Karpas-422 (cell line): ENCODE results near the gene CPN2. TPM values are rescaled to one million over a fixed set of nuclear protein-coding genes. Genes with fewer than 3 reads are reported as not detected.

Source experiments
- DNase-seq: peaks from one replicate; pipeline ENCODE4 v3.0.0-alpha.2; 2015
- H2AFZ ChIP-seq: fragments of 200-600 bp; sonication (generic); 2 replicates; pipeline ENCODE4 v1.6.1; 2014; ENCODE audit warnings: antibody characterized with exemption, low read length, mixed read lengths
- H3K27ac ChIP-seq: fragments of 200-600 bp; sonication (generic); 2 replicates; pipeline ENCODE4 v1.5.1; 2014; ENCODE audit warnings: mild to moderate bottlenecking, low read length, moderate library complexity
- H3K27me3 ChIP-seq: fragments of 200-600 bp; sonication (generic); 2 replicates; pipeline ENCODE4 v1.6.1; 2014; ENCODE audit warnings: low read length, mixed read lengths
- H3K36me3 ChIP-seq: fragments of 200-600 bp; sonication (generic); 2 replicates; pipeline ENCODE4 v1.6.1; 2014; ENCODE audit warnings: low read length, mixed read lengths; ENCODE audit not compliant: insufficient read depth
- H3K4me1 ChIP-seq: fragments of 200-600 bp; sonication (generic); 2 replicates; pipeline ENCODE4 v1.6.1; 2014; ENCODE audit warnings: mild to moderate bottlenecking, low read length, mixed read lengths
- H3K4me2 ChIP-seq: fragments of 200-600 bp; sonication (generic); 2 replicates; pipeline ENCODE4 v1.6.1; 2014; ENCODE audit warnings: low read length, low read depth, mild to moderate bottlenecking; ENCODE audit not compliant: poor library complexity, severe bottlenecking
- H3K4me3 ChIP-seq: fragments of 200-600 bp; sonication (generic); 2 replicates; pipeline ENCODE4 v1.5.1; 2014; ENCODE audit warnings: mild to moderate bottlenecking, antibody characterized with exemption, low read length, mixed read lengths
- H3K79me2 ChIP-seq: fragments of 200-600 bp; sonication (generic); 2 replicates; pipeline ENCODE4 v1.6.1; 2014; ENCODE audit warnings: mild to moderate bottlenecking, low read length, mixed read lengths
- H3K9ac ChIP-seq: fragments of 200-600 bp; sonication (generic); 2 replicates; pipeline ENCODE4 v1.6.0; 2014; ENCODE audit warnings: low read length
- H3K9me2 ChIP-seq: fragments of 200-600 bp; sonication (generic), shearing (Covaris generic); replicated peaks from 2 replicates; pipeline ENCODE4 v1.6.0; 2014; ENCODE audit warnings: mild to moderate bottlenecking, low read length, moderate library complexity; ENCODE audit not compliant: insufficient read depth
- H3K9me3 ChIP-seq: fragments of 300-700, 200-600 bp; sonication (generic); 2 replicates; pipeline ENCODE4 v1.6.1; 2014; ENCODE audit warnings: low read length, mixed read lengths
- H4K20me1 ChIP-seq: fragments of 200-600 bp; sonication (generic); 2 replicates; pipeline ENCODE4 v1.6.1; 2014; ENCODE audit warnings: mild to moderate bottlenecking, antibody characterized with exemption, low read length, low read depth; ENCODE audit not compliant: insufficient read depth
- total RNA-seq: library from RNA; depleted of rRNA; stranded (reverse); fragments of >200 nt; shearing (Covaris generic); gene quantifications from 2 replicates; pipeline ENCODE4 v1.2.3, GENCODE V29; 2014; ENCODE audit warnings: low replicate concordance

The CPN2 gene
- total RNA-seq, 1 experiment from 2014 or later = not detected

DNA sequence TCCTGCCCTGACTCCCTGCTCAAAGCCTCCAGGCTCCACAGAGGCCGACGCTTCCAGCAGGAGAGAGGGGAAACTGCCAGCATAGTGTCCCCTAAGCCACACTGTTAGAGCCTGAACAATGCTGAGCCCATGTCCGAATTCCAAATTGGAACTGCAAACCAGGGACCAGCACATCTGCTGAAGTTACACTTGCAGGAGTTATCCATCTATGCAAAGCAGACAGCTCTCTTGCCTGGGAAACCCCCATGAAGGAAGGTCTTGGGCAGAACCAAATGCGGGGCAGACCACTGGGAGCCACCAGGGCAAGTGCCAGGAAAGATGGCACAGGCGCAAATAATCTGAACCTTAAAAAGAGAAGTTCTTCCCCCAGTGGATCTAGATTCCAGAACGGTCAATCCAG lies 17.8 kb upstream of the CPN2 start:
- H3K9ac ChIP-seq = no peak overlapping the region
- no peak overlapping the region for H3K4me2 ChIP-seq
- H3K9me3 ChIP-seq = no peaks in the 10 kb centered on the region
- H3K4me3 ChIP-seq = no peak overlapping the region
- H3K4me1 ChIP-seq = peaks cover 9% of the 10 kb centered on the region
- H3K79me2 ChIP-seq = no peaks in the 10 kb centered on the region
- H3K27me3 ChIP-seq = no peaks in the 10 kb centered on the region
- H3K9me2 ChIP-seq = no peaks in the 10 kb centered on the region
- DNase-seq = no peak
- H3K27ac ChIP-seq = no peak overlapping the region
- no peaks in the 10 kb centered on the region for H4K20me1 ChIP-seq
- H3K36me3 ChIP-seq = no peaks in the 10 kb centered on the region
- no peak overlapping the region for H2AFZ ChIP-seq

DNA sequence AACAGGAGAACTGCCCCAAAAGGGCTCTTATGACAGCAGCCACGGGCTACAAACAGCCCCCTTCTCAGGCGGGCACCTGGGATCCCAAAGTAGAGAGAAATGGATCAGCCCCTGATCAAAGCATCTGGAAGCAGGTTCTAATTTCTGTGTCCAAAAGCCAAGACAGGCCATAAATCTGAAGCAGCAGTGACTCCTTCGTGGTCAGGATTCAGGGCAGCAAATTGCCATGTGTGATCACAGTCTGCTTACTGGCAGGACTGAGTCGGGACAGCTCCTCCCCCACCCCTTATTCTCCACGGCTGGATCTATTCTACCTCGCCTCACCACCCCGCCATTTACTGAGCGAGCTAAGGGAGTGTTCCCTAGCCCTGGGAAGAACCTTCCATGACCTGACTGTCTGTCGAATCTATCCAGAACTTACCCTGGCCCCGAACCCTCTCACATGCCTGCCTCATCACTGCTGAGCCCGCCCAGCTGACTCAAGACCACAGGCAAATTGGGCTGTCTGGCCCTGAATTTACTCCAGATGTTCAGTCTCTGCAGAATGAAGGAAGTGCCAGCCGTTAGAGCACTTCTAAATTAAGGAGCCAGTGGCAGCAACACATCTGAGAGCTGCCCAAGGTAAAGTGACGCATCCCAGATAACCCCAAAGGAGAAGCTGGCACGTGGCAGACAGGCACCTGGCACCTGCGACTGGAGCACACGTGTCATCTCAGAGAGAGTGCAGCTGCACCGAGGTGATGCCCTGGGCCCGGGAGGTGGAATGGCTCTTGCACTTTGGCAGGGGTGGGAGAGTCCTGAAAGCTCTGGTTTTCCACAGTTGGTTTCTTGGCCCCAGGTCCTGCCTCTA lies 17.1 kb upstream of the CPN2 start:
- H3K4me2 ChIP-seq = no peak overlapping the region
- H3K9me2 ChIP-seq = no peaks in the 10 kb centered on the region
- H3K4me1 ChIP-seq = peaks cover 9% of the 10 kb centered on the region
- no peaks in the 10 kb centered on the region for H3K36me3 ChIP-seq
- no peak overlapping the region for H3K9ac ChIP-seq
- no peaks in the 10 kb centered on the region for H4K20me1 ChIP-seq
- H3K4me3 ChIP-seq = no peak overlapping the region
- H3K27me3 ChIP-seq = no peaks in the 10 kb centered on the region
- no peak overlapping the region for H2AFZ ChIP-seq
- peak; percentile 67 for DNase-seq
- H3K27ac ChIP-seq = no peak overlapping the region
- H3K9me3 ChIP-seq = no peaks in the 10 kb centered on the region
- H3K79me2 ChIP-seq = no peaks in the 10 kb centered on the region

DNA sequence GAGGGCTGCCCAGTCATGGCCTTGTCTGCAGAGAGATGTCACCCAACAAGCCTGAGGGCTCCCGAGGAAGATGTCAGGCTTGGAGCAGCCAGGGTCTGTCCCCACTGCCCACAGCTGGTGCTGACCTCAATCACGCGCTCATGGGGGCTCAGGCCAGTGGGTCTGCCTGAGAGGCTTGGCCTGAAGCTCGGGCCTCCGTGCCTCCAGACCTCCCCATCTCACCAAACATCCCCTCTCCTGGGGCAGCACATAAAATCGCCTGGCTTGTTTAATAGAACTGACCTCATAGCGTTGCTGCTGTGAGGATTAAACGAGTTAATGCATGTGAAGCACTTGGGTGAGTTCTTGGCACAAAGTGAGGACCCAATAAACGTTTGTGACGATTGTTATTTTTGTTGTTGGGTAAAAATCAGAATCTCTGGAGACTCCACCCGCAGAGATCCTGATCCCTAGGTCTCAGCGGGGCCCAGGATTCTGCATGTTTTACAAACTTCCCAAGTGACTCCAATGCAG lies 14.9 kb upstream of the CPN2 start:
- no peak for DNase-seq
- Histone ChIP-seq H3K9me2 (no peaks in the 10 kb centered on the region), H3K4me3 (no peak overlapping the region), H3K9me3 (no peaks in the 10 kb centered on the region), H3K4me2 (no peak overlapping the region), H3K79me2 (no peaks in the 10 kb centered on the region), H3K27ac (no peak overlapping the region), H3K27me3 (no peaks in the 10 kb centered on the region), H3K9ac (no peak overlapping the region), H3K36me3 (no peaks in the 10 kb centered on the region), H4K20me1 (no peaks in the 10 kb centered on the region), H3K4me1 (peaks cover 9% of the 10 kb centered on the region), H2AFZ (no peak overlapping the region)

DNA sequence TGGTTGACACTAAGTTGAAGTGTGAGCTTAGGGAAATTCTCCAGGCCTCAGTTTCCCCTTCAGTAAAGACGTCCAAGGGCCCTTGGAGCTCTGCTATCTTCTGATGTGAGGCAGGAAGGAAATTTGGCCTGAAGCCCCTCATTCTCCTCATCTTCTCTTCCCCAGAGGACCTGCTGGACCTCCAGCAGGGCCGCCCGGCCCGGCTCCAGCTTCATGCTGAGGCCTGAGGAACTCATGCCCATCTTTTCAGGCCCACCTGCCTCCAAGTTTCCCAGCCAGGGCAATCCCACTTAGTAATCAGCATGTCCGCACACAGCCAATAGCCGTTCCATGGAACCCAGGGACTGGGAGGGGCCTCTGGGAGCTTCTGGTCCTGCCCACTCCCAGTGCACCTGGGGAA lies 14.4 kb upstream of the CPN2 start:
- no peaks in the 10 kb centered on the region for H3K27me3 ChIP-seq
- H3K9me2 ChIP-seq = no peaks in the 10 kb centered on the region
- no peaks in the 10 kb centered on the region for H3K9me3 ChIP-seq
- H3K9ac ChIP-seq = no peak overlapping the region
- H3K4me1 ChIP-seq = peaks cover 9% of the 10 kb centered on the region
- DNase-seq = no peak
- no peak overlapping the region for H3K4me3 ChIP-seq
- H2AFZ ChIP-seq = no peak overlapping the region
- no peaks in the 10 kb centered on the region for H4K20me1 ChIP-seq
- no peak overlapping the region for H3K4me2 ChIP-seq
- no peak overlapping the region for H3K27ac ChIP-seq
- H3K79me2 ChIP-seq = no peaks in the 10 kb centered on the region
- no peaks in the 10 kb centered on the region for H3K36me3 ChIP-seq

DNA sequence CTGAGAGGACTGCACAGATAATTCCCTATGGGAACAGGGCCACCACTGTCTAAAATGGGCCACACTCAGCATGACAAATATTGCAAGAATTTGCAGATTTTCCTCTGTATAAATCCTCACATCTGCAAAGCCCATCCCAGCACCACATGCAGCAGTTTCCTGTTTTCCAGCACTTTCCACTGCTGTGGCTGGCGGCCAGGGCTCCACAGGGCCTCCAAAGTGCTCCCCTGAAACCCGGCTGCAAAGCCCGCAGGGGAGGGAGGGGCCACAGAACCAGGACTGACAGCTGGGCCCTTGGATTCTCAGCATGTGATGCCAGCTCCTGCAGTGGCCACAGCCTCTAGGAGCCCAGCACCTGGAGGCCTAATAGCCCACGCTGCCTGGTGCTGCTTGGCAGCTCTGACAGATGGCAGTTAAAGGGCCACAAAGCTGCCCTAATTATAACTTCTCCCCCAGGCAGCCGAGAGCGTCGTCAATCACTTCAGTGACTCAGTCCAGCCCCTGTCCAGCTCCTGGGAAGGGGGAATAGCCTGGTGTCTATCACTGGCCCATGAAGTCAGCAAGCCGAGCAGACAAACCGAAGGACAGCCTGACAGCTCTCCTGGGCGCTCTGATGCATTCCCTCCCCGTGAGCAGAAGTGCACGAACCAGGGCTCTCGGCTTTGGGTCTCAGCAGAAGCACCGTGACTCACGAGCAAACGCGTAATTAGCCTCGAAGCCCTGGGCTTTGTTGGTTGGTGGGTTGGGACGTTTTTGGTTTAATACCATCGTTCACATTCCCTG lies 13.7 kb upstream of the CPN2 start:
- Histone ChIP-seq H2AFZ (no peak overlapping the region), H3K4me1 (peaks cover 9% of the 10 kb centered on the region), H3K4me2 (no peak overlapping the region), H3K27me3 (no peaks in the 10 kb centered on the region), H3K79me2 (no peaks in the 10 kb centered on the region), H3K9ac (no peak overlapping the region), H3K4me3 (no peak overlapping the region), H3K36me3 (no peaks in the 10 kb centered on the region), H3K9me3 (no peaks in the 10 kb centered on the region), H3K9me2 (no peaks in the 10 kb centered on the region), H3K27ac (no peak overlapping the region), H4K20me1 (no peaks in the 10 kb centered on the region)
- DNase-seq = no peak

DNA sequence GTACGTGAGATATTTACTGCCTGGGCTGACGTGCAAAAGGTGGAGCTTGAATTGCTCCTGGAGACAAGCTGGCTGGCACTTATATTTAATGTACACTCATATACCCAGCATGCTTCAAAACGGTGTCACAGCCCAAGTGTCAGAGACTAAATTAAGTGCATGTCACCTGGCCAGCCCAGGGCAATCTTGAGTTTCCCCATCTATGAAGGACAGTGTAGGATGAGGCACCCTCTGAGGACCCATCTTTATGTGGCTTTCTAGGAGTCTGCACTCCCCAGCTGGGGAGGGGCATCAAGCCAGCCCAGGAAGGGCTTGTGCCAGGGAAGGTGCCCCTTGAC lies 13.2 kb upstream of the CPN2 start:
- Histone ChIP-seq H3K4me3 (no peak overlapping the region), H3K9me3 (no peaks in the 10 kb centered on the region), H3K27ac (no peak overlapping the region), H3K4me1 (peaks cover 9% of the 10 kb centered on the region), H3K9me2 (no peaks in the 10 kb centered on the region), H3K36me3 (no peaks in the 10 kb centered on the region), H3K27me3 (no peaks in the 10 kb centered on the region), H3K9ac (no peak overlapping the region), H2AFZ (no peak overlapping the region), H4K20me1 (no peaks in the 10 kb centered on the region), H3K4me2 (no peak overlapping the region), H3K79me2 (no peaks in the 10 kb centered on the region)
- no peak for DNase-seq

DNA sequence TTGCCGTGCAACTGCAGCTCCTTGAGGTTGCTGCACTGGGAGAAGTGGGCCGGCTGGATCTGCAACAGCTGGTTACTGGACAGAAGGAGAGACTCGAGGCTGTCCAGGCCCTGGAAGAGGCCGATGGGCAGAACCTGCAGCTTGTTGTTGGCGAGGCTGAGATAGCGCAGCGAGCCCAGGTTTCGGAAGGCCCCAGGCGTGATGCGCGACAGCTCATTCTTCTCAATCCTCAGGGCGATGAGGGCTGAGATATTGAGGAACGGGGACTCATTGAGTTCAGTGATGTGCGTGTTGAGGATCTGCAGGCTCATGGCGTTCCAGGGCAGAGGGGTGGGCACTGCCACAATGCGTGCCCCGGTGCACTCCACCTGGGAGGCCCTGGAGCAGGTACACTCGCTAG lies 9.4 kb upstream of the CPN2 start:
- H4K20me1 ChIP-seq = no peaks in the 10 kb centered on the region
- DNase-seq = no peak
- no peaks in the 10 kb centered on the region for H3K79me2 ChIP-seq
- no peaks in the 10 kb centered on the region for H3K9me2 ChIP-seq
- H3K4me3 ChIP-seq = no peak overlapping the region
- no peaks in the 10 kb centered on the region for H3K9me3 ChIP-seq
- H3K27ac ChIP-seq = no peak overlapping the region
- no peak overlapping the region for H2AFZ ChIP-seq
- H3K9ac ChIP-seq = no peak overlapping the region
- no peak overlapping the region for H3K4me2 ChIP-seq
- H3K4me1 ChIP-seq = no peaks in the 10 kb centered on the region
- H3K27me3 ChIP-seq = no peaks in the 10 kb centered on the region
- H3K36me3 ChIP-seq = no peaks in the 10 kb centered on the region

DNA sequence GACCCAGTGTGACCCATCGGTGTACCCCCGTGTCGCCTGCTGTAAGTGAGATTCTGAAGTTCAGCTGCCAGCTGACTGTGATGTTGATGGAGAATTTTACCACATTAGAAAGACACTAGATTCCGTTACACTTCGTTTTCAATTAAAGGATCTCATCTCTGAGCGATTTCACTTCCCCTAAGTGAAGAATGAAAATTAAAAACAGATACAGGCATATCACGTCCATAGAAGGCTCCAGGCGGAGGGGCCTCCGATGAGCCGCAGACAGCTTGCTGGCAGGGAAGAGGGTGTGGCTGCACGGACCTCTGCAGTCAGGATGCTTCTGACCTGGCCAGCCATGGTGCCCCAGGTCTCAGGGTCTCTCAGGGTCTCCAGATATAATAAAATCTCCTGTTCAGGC lies 6.6 kb upstream of the CPN2 start:
- Histone ChIP-seq H3K9me2 (no peaks in the 10 kb centered on the region), H3K4me2 (no peak overlapping the region), H3K79me2 (no peaks in the 10 kb centered on the region), H3K9ac (no peak overlapping the region), H3K4me3 (no peak overlapping the region), H3K36me3 (no peaks in the 10 kb centered on the region), H3K27me3 (no peaks in the 10 kb centered on the region), H2AFZ (no peak overlapping the region), H4K20me1 (no peaks in the 10 kb centered on the region), H3K9me3 (no peaks in the 10 kb centered on the region), H3K27ac (no peak overlapping the region), H3K4me1 (no peaks in the 10 kb centered on the region)
- no peak for DNase-seq
